Effector CD8-positive, alpha-beta T cell (primary cell): ENCODE data around the gene IFNA21.
"Not testable (repeated sequence)": the region's sequence is repeated elsewhere in the genome, so short reads cannot be mapped to it uniquely, and the experiment has no call there.

Experiments used
- DNase-seq: peaks from one replicate; lab custom pipeline; 2025; lab: John Stamatoyannopoulos, UW

IFNA21 gene

GRCh38 chr9:21141427-21141882 is 25.0 kb downstream of the IFNA21 start, which contains the start of gene IFNW1:
IFNW1 (minus strand) TSS chr9:21141832; CDS start chr9:21141570, 262 bp downstream.
- DNase-seq = no peak

DNA sequence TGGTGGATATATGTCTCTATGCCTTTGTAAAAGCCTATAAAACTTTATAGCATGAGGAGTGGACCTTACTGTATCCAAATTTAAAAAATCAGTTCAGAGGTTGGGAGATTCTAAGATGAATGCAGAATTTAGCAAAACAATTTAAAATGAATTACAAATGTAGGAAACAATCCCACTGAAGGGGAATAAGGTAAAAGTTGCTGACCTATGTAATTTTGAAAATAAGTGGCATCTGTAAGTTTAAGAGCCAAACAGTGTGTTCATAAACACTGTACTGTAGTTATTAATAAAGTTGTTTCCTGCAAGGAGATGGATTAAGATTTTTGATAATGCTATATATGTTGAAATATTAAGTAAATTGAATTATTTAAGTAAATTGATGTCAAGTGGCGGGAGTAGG is 29.4 kb downstream of the IFNA21 start:
- no peak for DNase-seq

GRCh38 chr9:21135736-21136135 is 30.7 kb downstream of the IFNA21 start:
- DNase-seq = no peak

DNA sequence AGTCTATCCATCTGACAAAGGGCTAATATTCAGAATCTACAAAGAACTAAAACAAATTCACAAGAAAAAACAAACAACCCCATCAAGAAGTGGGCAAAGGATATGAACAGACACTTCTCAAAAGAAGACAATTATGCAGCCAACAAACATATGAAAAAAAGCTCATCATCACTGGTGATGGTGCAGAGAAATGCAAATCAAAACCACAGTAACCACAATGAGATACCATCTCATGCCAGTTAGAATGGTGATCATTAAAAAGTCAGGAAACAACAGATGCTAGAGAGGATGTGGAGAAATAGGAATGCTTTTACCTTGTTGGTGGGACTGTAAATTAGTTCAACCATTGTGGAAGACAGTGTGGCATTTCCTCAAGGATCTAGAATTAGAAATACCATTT is 38.3 kb downstream of the IFNA21 start:
- not testable (repeated sequence) for DNase-seq

DNA sequence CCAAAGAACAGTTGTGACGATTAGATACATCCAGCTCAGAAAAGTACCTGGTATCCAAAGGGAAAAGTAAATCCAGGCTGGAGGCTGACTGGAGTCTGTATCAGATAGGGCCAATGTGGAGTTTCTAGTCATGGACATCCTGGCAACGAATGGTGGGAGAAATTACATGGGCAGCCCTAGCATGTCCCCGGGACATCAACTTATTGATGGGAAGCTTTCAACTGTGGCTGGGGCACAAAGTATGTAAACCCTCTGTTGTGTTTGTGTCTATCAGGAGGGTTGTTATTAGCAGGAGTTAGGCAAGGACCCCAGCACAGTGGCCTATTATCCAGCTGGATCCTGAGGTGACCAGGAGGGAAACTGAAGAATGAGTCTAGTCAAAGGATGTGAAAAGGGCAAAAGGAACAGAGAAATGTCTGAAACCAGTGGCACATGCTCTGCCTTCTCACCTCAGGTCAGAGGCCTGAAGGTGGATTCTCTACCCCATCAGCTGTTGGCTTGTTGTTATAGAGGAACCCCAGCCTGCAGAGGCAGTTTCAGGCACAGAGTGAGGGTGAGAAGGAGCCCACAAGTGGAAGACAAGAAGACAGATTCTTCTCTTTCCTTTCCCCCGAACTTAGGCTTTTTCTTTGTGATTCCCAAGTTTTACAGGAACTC is 44.7 kb downstream of the IFNA21 start:
- DNase-seq = no peak

- DNase-seq = no peak
These were observed 45.4 kb downstream of the IFNA21 start for GRCh38 chr9:21121079-21121478.

- DNase-seq = no peak
These were observed 47.2 kb downstream of the IFNA21 start for GRCh38 chr9:21119093-21119770.
